HepG2 (cell line): ENCODE results near the gene TRIM8. TPM values are rescaled to one million over a fixed set of nuclear protein-coding genes. Genes with fewer than 3 reads are reported as not detected.
A peak's percentile ranks its signal among the peaks of the same experiment; 100 is the strongest.

Experiments
- ATAC-seq: fragments of 200-7000 bp; cut with Tn5 transposase; 3 replicates; pipeline ENCODE4 v1.9.1; 2020; ENCODE audit warnings: mild to moderate bottlenecking, moderate library complexity
- BruUV-seq: library from RNA; stranded (reverse); fragments of 400-500 nt; replicated peaks from 2 replicates; lab custom pipeline; 2021; lab: Mats Ljungman, UMichigan
- CTCF ChIA-PET: fragments of 300-600 bp; formaldehyde crosslinking; extraction: SDS; loops from one replicate; lab custom pipeline; 2021; ENCODE audit warnings: low total read pairs, inconsistent platforms, low intra/inter-chr PET ratio; lab: Yijun Ruan, JAX
- POLR2A ChIA-PET: fragments of 350-600 bp; sonication (Branson Sonifier 250); formaldehyde crosslinking; loops from one replicate; lab custom pipeline; 2020; ENCODE audit warnings: antibody characterized with exemption, inconsistent platforms; lab: Yijun Ruan, JAX
- DNase-seq: peaks from one replicate; pipeline ENCODE4 v3.0.0-alpha.2; 2015; ENCODE audit warnings: low spot score
- FAIRE-seq: peaks from 3 replicates; lab custom pipeline; 2011; peaks lifted over from hg19 to GRCh38; lab: Jason Lieb, UNC
- H2AFZ ChIP-seq: one replicate; pipeline ENCODE4 v1.6.1; 2011; ENCODE audit warnings: low read length, inconsistent platforms
- H3K27ac ChIP-seq: fragments of 300-600 bp; 3 replicates; pipeline ENCODE4 v1.8.0; 2011; ENCODE audit warnings: mixed run types, mild to moderate bottlenecking, mixed read lengths, low read length, inconsistent platforms; ENCODE audit not compliant: insufficient read depth; ENCODE audit errors: extremely low read length
- H3K27me3 ChIP-seq, 2 experiments: fragments of 200-600 bp in 1 of 2; 2 replicates in 1 of 2; 3 replicates in 1 of 2; pipeline versions ENCODE4 v1.6.0 to v1.8.0; 2011; ENCODE audit warnings: low read length in 2 of 2, mild to moderate bottlenecking in 2 of 2, moderate library complexity in 2 of 2, inconsistent platforms in 1 of 2; ENCODE audit not compliant: insufficient read depth in 2 of 2, control insufficient read depth in 1 of 2
- H3K36me3 ChIP-seq, 2 experiments: fragments of 200-600 bp in 1 of 2; replicated peaks in 1 of 2; 2 replicates in 1 of 2; 3 replicates in 1 of 2; pipeline versions ENCODE4 v1.5.1 to v1.8.0; 2011; ENCODE audit warnings: low read length in 2 of 2, inconsistent platforms in 1 of 2; ENCODE audit not compliant: insufficient read depth in 2 of 2, control insufficient read depth in 1 of 2
- H3K4me1 ChIP-seq: 2 replicates; pipeline ENCODE4 v1.5.1; 2012; ENCODE audit warnings: low read length, inconsistent platforms; ENCODE audit not compliant: insufficient read depth
- H3K4me2 ChIP-seq: 2 replicates; pipeline ENCODE4 v1.6.0; 2011; ENCODE audit warnings: low read depth, low read length, inconsistent platforms
- H3K4me3 ChIP-seq, 3 experiments: fragments of 200-600 bp in 1 of 3; sonication (generic), shearing (Covaris generic) in 1 of 3; replicated peaks in 1 of 3; 2 replicates each; pipeline ENCODE4 v1.5.1; 2011 to 2016; ENCODE audit warnings: low read length in 3 of 3, inconsistent platforms in 2 of 3, low read depth in 2 of 3, mild to moderate bottlenecking in 2 of 3, control low read depth in 1 of 3, mixed read lengths in 1 of 3; ENCODE audit not compliant: insufficient read depth in 1 of 3
- H3K79me2 ChIP-seq: one replicate; pipeline ENCODE4 v1.6.1; 2011; ENCODE audit warnings: low read length, inconsistent platforms; ENCODE audit not compliant: insufficient read depth
- H3K9ac ChIP-seq: 2 replicates; pipeline ENCODE4 v1.6.0; 2011; ENCODE audit warnings: mild to moderate bottlenecking, low read depth, low read length, inconsistent platforms; ENCODE audit not compliant: insufficient read depth
- H3K9me3 ChIP-seq: 2 replicates; pipeline ENCODE4 v1.5.1; 2012; ENCODE audit warnings: mild to moderate bottlenecking, low read length
- H4K20me1 ChIP-seq: 2 replicates; pipeline ENCODE4 v1.6.0; 2011; ENCODE audit warnings: inconsistent platforms, mild to moderate bottlenecking, low read length, moderate library complexity; ENCODE audit not compliant: insufficient read depth
- FOXO4 ChIP-seq: sonication (generic); formaldehyde crosslinking; conservative IDR thresholded peaks from 2 replicates; pipeline ENCODE4 v1.8.1; 2023; ENCODE audit warnings: missing genetic modification reagents
- NFIC ChIP-seq: IDR thresholded peaks from 2 replicates; pipeline ENCODE4 v1.6.1; 2012; ENCODE audit warnings: mild to moderate bottlenecking, low read length, inconsistent platforms
- SMYD3 ChIP-seq: sonication (generic); formaldehyde crosslinking; IDR thresholded peaks from 2 replicates; pipeline ENCODE4 v1.8.1; 2023; ENCODE audit warnings: mild to moderate bottlenecking, missing genetic modification reagents
- ZKSCAN5 ChIP-seq: sonication (generic); formaldehyde crosslinking; IDR thresholded peaks from 2 replicates; pipeline ENCODE4 v1.5.1; 2020; ENCODE audit warnings: mild to moderate bottlenecking, missing genetic modification reagents
- ZUFSP ChIP-seq: sonication (generic); formaldehyde crosslinking; IDR thresholded peaks from 2 replicates; pipeline ENCODE4 v1.9.0; 2021; ENCODE audit warnings: missing genetic modification reagents, mild to moderate bottlenecking, borderline replicate concordance
- WGBS: methylation state at CpG from one replicate; pipeline ENCODE4 v1.1.6; 2017; ENCODE audit warnings: low lambda C conversion rate; 5-methylcytosine and 5-hydroxymethylcytosine counted together
- in situ Hi-C: cut with HindIII; loops from 2 replicates; pipeline ENCODE4 v1.10.0; 2017; ENCODE audit warnings: low pct_unique_long_range_greater_than_20kb; ENCODE audit not compliant: extremely low pct_ligation_motif_present
- intact Hi-C: fragments of 100-400 bp; cut with micrococcal nuclease; formaldehyde crosslinking; loops from one replicate; pipeline ENCODE4 v1.10.0; 2022; ENCODE audit not compliant: unreplicated experiment
- polyA plus RNA-seq, 8 experiments: library from polyadenylated mRNA; depleted of rRNA in 3 of 8; stranded (reverse) in 7 of 8; unstranded in 1 of 8; fragments of >200 nt; fragmentation: Illumina TruSeq in 4 of 8; extraction: Trizol in 4 of 8; gene quantifications; 2 replicates each; pipeline versions ENCODE4 v1.2.1 to v1.2.3, GENCODE V29; 2011 to 2016; ENCODE audit warnings: low read depth in 4 of 8, missing spikeins in 1 of 8, mixed read lengths in 1 of 8; ENCODE audit not compliant: insufficient read depth in 1 of 8
- total RNA-seq, 5 experiments: library from RNA; depleted of rRNA; stranded (reverse); fragments of >200 nt; fragmentation: Illumina TruSeq; extraction: Trizol; gene quantifications; 2 replicates each; pipeline ENCODE4 v1.2.3, GENCODE V29; 2016; ENCODE audit warnings: low read depth in 1 of 5

Gene TRIM8
- total and polyA plus RNA-seq, 2 of the 13 experiments (the other 11 are each of a cell fraction or from before 2014, with no cell fraction given), result 38.9 to 66.5 TPM

- TF ChIP-seq ZUFSP (CRISPR knock-in tag) (no peak), FOXO4 (no peak), ZKSCAN5 (CRISPR knock-in tag) (peak; percentile 93)
Measured at GRCh38 chr10:102597131-102597991, 46.9 kb upstream of the TRIM8 start (continued).

- in situ Hi-C loops (no loop called here), intact Hi-C loops (no loop called here)
- H3K36me3 ChIP-seq, result peaks cover 1 to 7% of the 10 kb centered on the region in 2 experiments; a peak in 1 of 5 replicates
- H3K79me2 ChIP-seq, result peaks cover 5% of the 10 kb centered on the region
- no peak overlapping the region for H3K4me3 ChIP-seq
- ChIA-PET POLR2A (interaction anchor here (1.2 to 5.6 kb wide), 7 partner anchors 9 to 78 kb away, joined by 5 to 68 read pairs (median 15); partner anchors contain the start of gene TRIM8), CTCF (no interaction called here)
- 0 out of 2 replicates have a peak, but pooled peaks have one; percentile 12 for TF ChIP-seq NFIC
- TF ChIP-seq SMYD3, result no peak
- H3K4me1 ChIP-seq, result peaks cover 77% of the 10 kb centered on the region
- H3K27me3 ChIP-seq, result no peaks in the 10 kb centered on the region
- H2AFZ ChIP-seq, result no peak overlapping the region
- H3K9me3 ChIP-seq, result no peaks in the 10 kb centered on the region
- 85% methylated on average over 8 of the region's 8 CpGs for WGBS
- DNase-seq (no peak), FAIRE-seq (no peak), ATAC-seq (no peak)
- H4K20me1 ChIP-seq, result no peaks in the 10 kb centered on the region
- BruUV-seq, result TSS peak; percentile 57
- H3K27ac ChIP-seq, result peak overlapping the region; percentile 95
- peak overlapping the region; percentile 72 for H3K9ac ChIP-seq
- H3K4me2 ChIP-seq, result peak overlapping the region; percentile 78
Measured at GRCh38 chr10:102598243-102598642, 46.0 kb upstream of the TRIM8 start.
